Measurements from ENCODE around the gene SLC35A5. TPM values are rescaled to one million over a fixed set of nuclear protein-coding genes. Genes with fewer than 3 reads are reported as not detected.

Gene SLC35A5
- total RNA-seq, 1 donor from 2014 or later: 35.3 TPM

GRCh38 chr3:112623717-112624116, 61.9 kb downstream of the SLC35A5 start:
- no peaks in the 10 kb centered on the region for H3K27me3 Mint-ChIP-seq (ENCODE audit: unreplicated experiment)
- H3K4me1 Mint-ChIP-seq (ENCODE audit: low read depth, unreplicated experiment): peaks cover 5% of the 10 kb centered on the region
- no peak overlapping the region for H3K27ac Mint-ChIP-seq (ENCODE audit: unreplicated experiment)
- no peak overlapping the region for H3K4me3 Mint-ChIP-seq (ENCODE audit: unreplicated experiment)
- H3K9me3 Mint-ChIP-seq (ENCODE audit: unreplicated experiment): no peaks in the 10 kb centered on the region
- DNase-seq: no peak
- H3K36me3 Mint-ChIP-seq (ENCODE audit: unreplicated experiment): no peaks in the 10 kb centered on the region
- TF ChIP-seq CTCF (IDR thresholded peaks at IDR 0.05; ENCODE audit: partially characterized antibody, unreplicated experiment): no peak

GRCh38 chr3:112627419-112627818, 65.6 kb downstream of the SLC35A5 start:
- no peak for DNase-seq
- H3K36me3 Mint-ChIP-seq (ENCODE audit: unreplicated experiment): no peaks in the 10 kb centered on the region
- no peaks in the 10 kb centered on the region for H3K27me3 Mint-ChIP-seq (ENCODE audit: unreplicated experiment)
- H3K4me1 Mint-ChIP-seq (ENCODE audit: low read depth, unreplicated experiment): peaks cover 15% of the 10 kb centered on the region
- no peak overlapping the region for H3K27ac Mint-ChIP-seq (ENCODE audit: unreplicated experiment)
- no peak for TF ChIP-seq CTCF (IDR thresholded peaks at IDR 0.05; ENCODE audit: partially characterized antibody, unreplicated experiment)
- H3K4me3 Mint-ChIP-seq (ENCODE audit: unreplicated experiment): no peak overlapping the region
- H3K9me3 Mint-ChIP-seq (ENCODE audit: unreplicated experiment): no peaks in the 10 kb centered on the region

- Mint-ChIP-seq H3K9me3 (ENCODE audit: unreplicated experiment) (no peaks in the 10 kb centered on the region), H3K27ac (ENCODE audit: unreplicated experiment) (no peak overlapping the region), H3K27me3 (ENCODE audit: unreplicated experiment) (no peaks in the 10 kb centered on the region), H3K4me3 (ENCODE audit: unreplicated experiment) (no peak overlapping the region), H3K36me3 (ENCODE audit: unreplicated experiment) (no peaks in the 10 kb centered on the region), H3K4me1 (ENCODE audit: low read depth, unreplicated experiment) (peaks cover 15% of the 10 kb centered on the region)
- no peak for TF ChIP-seq CTCF (IDR thresholded peaks at IDR 0.05; ENCODE audit: partially characterized antibody, unreplicated experiment)
- no peak for DNase-seq
These were observed 66.1 kb downstream of the SLC35A5 start for GRCh38 chr3:112627919-112628466.

GRCh38 chr3:112629425-112629824, 67.6 kb downstream of the SLC35A5 start:
- Mint-ChIP-seq H3K36me3 (ENCODE audit: unreplicated experiment) (no peaks in the 10 kb centered on the region), H3K4me3 (ENCODE audit: unreplicated experiment) (no peak overlapping the region), H3K4me1 (ENCODE audit: low read depth, unreplicated experiment) (peaks cover 21% of the 10 kb centered on the region), H3K9me3 (ENCODE audit: unreplicated experiment) (no peaks in the 10 kb centered on the region), H3K27ac (ENCODE audit: unreplicated experiment) (peak overlapping the region; percentile 36), H3K27me3 (ENCODE audit: unreplicated experiment) (peaks cover 3% of the 10 kb centered on the region)
- DNase-seq: no peak
- TF ChIP-seq CTCF (IDR thresholded peaks at IDR 0.05; ENCODE audit: partially characterized antibody, unreplicated experiment): no peak

GRCh38 chr3:112631257-112631656, 69.4 kb downstream of the SLC35A5 start:
- no peak for TF ChIP-seq CTCF (IDR thresholded peaks at IDR 0.05; ENCODE audit: partially characterized antibody, unreplicated experiment)
- no peak for DNase-seq
- H3K9me3 Mint-ChIP-seq (ENCODE audit: unreplicated experiment): no peaks in the 10 kb centered on the region
- no peaks in the 10 kb centered on the region for H3K36me3 Mint-ChIP-seq (ENCODE audit: unreplicated experiment)
- H3K4me3 Mint-ChIP-seq (ENCODE audit: unreplicated experiment): no peak overlapping the region
- H3K27me3 Mint-ChIP-seq (ENCODE audit: unreplicated experiment): peaks cover 3% of the 10 kb centered on the region
- peaks cover 21% of the 10 kb centered on the region for H3K4me1 Mint-ChIP-seq (ENCODE audit: low read depth, unreplicated experiment)
- no peak overlapping the region for H3K27ac Mint-ChIP-seq (ENCODE audit: unreplicated experiment)
